Smooth muscle cell (in vitro differentiated cells): ENCODE measurements around the gene TREM1. TPM values are rescaled to one million over a fixed set of nuclear protein-coding genes. Genes with fewer than 3 reads are reported as not detected.

Experiments
- DNase-seq: peaks from one replicate; lab custom pipeline; 2025; ENCODE audit not compliant: unreplicated experiment; lab: John Stamatoyannopoulos, UW
- H2AFZ ChIP-seq: fragments of 200-600 bp; sonication (generic); 2 replicates; pipeline ENCODE4 v1.6.0; 2016; ENCODE audit warnings: antibody characterized with exemption, low read depth, mild to moderate bottlenecking
- H3F3A ChIP-seq: fragments of 200-600 bp; sonication (generic); 2 replicates; pipeline ENCODE4 v1.6.0; 2017; ENCODE audit warnings: antibody characterized with exemption, low read depth
- H3K27ac ChIP-seq: fragments of 200-600 bp; sonication (generic); 2 replicates; pipeline ENCODE4 v1.5.1; 2016; ENCODE audit warnings: low read depth, mild to moderate bottlenecking
- H3K27me3 ChIP-seq: fragments of 200-600 bp; sonication (generic); 2 replicates; pipeline ENCODE4 v1.6.1; 2016; ENCODE audit warnings: low read depth, mild to moderate bottlenecking
- H3K36me3 ChIP-seq: fragments of 200-600 bp; sonication (generic); 2 replicates; pipeline ENCODE4 v1.5.1; 2016; ENCODE audit warnings: low read depth
- H3K4me1 ChIP-seq: fragments of 200-600 bp; sonication (generic); 2 replicates; pipeline ENCODE4 v1.5.1; 2016; ENCODE audit warnings: low read depth
- H3K4me2 ChIP-seq: fragments of 200-600 bp; sonication (generic); 2 replicates; pipeline ENCODE4 v1.6.0; 2016; ENCODE audit warnings: mild to moderate bottlenecking
- H3K4me3 ChIP-seq: fragments of 200-600 bp; sonication (generic); 2 replicates; pipeline ENCODE4 v1.5.1; 2016; ENCODE audit warnings: mild to moderate bottlenecking
- H3K79me2 ChIP-seq: fragments of 200-600 bp; sonication (generic); 2 replicates; pipeline ENCODE4 v1.6.0; 2016; ENCODE audit warnings: low read depth, mild to moderate bottlenecking
- H3K9ac ChIP-seq: fragments of 200-600 bp; sonication (generic); 2 replicates; pipeline ENCODE4 v1.6.0; 2016; ENCODE audit warnings: low read depth
- H3K9me3 ChIP-seq: fragments of 200-600 bp; sonication (generic); replicated peaks from 2 replicates; pipeline ENCODE4 v1.5.1; 2016; ENCODE audit warnings: low read depth
- H4K20me1 ChIP-seq: fragments of 200-600 bp; sonication (generic); 2 replicates; pipeline ENCODE4 v1.6.0; 2016; ENCODE audit warnings: low read depth
- CTCF ChIP-seq: fragments of 200-600 bp; sonication (generic); IDR thresholded peaks from 2 replicates; pipeline ENCODE4 v1.5.1; 2017; ENCODE audit warnings: borderline replicate concordance, mild to moderate bottlenecking, antibody characterized with exemption; ENCODE audit not compliant: insufficient read depth, poor library complexity, severe bottlenecking
- WGBS: methylation state at CpG from one replicate; pipeline ENCODE4 v1.1.7; 2016; ENCODE audit warnings: low lambda C conversion rate; 5-methylcytosine and 5-hydroxymethylcytosine counted together
- polyA plus RNA-seq: library from polyadenylated mRNA; unstranded; fragments of >200 nt; fragmentation: Nextera tagmentation; extraction: Ambion mirVana; gene quantifications from 2 replicates; pipeline ENCODE4 v1.2.1, GENCODE V29; 2016
- total RNA-seq: library from RNA; depleted of rRNA; stranded (reverse); fragments of >200 nt; gene quantifications from 2 replicates; pipeline ENCODE4 v1.2.3, GENCODE V29; 2014

TREM1 gene
- total RNA-seq (3.2 and 14.1 TPM in 2 replicates), polyA plus RNA-seq (6.9 and 10.0 TPM in 2 replicates)

- peak within 1 kb of the TSS; percentile 1 for H2AFZ ChIP-seq
- H3K27me3 ChIP-seq, result no peaks in the 10 kb centered on the region
- no peak for TF ChIP-seq CTCF
- H3K27ac ChIP-seq, result peak within 1 kb of the TSS; percentile 84
- no peaks in the 10 kb centered on the region for H3K4me1 ChIP-seq
- peak within 1 kb of the TSS; percentile 61 for H3K4me2 ChIP-seq
- WGBS, result 70% methylated on average over 8 of the region's 8 CpGs
- H3K79me2 ChIP-seq, result no peaks in the 10 kb centered on the region
- no peaks in the 10 kb centered on the region for H3F3A ChIP-seq
- no peaks in the 10 kb centered on the region for H3K9me3 ChIP-seq
- H3K4me3 ChIP-seq, result no peak within 1 kb of the TSS
- no peaks in the 10 kb centered on the region for H4K20me1 ChIP-seq
- peak within 1 kb of the TSS; percentile 80 for H3K9ac ChIP-seq
- no peaks in the 10 kb centered on the region for H3K36me3 ChIP-seq
- DNase-seq, result no peak
Measured at GRCh38 chr6:41286544-41287346, at the start of gene TREM1. TREM1 (minus strand) TSS chr6:41286682; CDS start chr6:41286655, 27 bp downstream.

GRCh38 chr6:41335943-41336342 lies 49.5 kb upstream of the TREM1 start:
- 89% methylated on average over 11 of the region's 11 CpGs for WGBS
- H4K20me1 ChIP-seq, result no peaks in the 10 kb centered on the region
- no peak overlapping the region for H3K4me3 ChIP-seq
- no peaks in the 10 kb centered on the region for H3F3A ChIP-seq
- H3K36me3 ChIP-seq, result no peaks in the 10 kb centered on the region
- H2AFZ ChIP-seq, result no peak overlapping the region
- H3K4me1 ChIP-seq, result no peaks in the 10 kb centered on the region
- DNase-seq, result no peak
- H3K9ac ChIP-seq, result no peak overlapping the region
- no peak overlapping the region for H3K4me2 ChIP-seq
- no peaks in the 10 kb centered on the region for H3K9me3 ChIP-seq
- H3K27ac ChIP-seq, result no peak overlapping the region
- no peak for TF ChIP-seq CTCF
- peaks cover 21% of the 10 kb centered on the region for H3K27me3 ChIP-seq
- no peaks in the 10 kb centered on the region for H3K79me2 ChIP-seq

- no peak for DNase-seq
- Histone ChIP-seq H3K36me3 (no peaks in the 10 kb centered on the region), H3K4me1 (no peaks in the 10 kb centered on the region), H2AFZ (no peak within 1 kb of the TSS), H3K4me2 (no peak within 1 kb of the TSS), H3K4me3 (no peak within 1 kb of the TSS), H3K9ac (no peak within 1 kb of the TSS), H3K27me3 (peaks cover 21% of the 10 kb centered on the region), H3K79me2 (no peaks in the 10 kb centered on the region), H3K9me3 (no peaks in the 10 kb centered on the region), H3K27ac (no peak within 1 kb of the TSS), H3F3A (no peaks in the 10 kb centered on the region), H4K20me1 (no peaks in the 10 kb centered on the region)
- no peak for TF ChIP-seq CTCF
- 89% methylated on average over 5 of the region's 5 CpGs for WGBS
Measured at GRCh38 chr6:41335296-41335695, 48.8 kb upstream of the TREM1 start, which contains the start of gene NCR2. NCR2 (plus strand) TSS chr6:41335608; CDS start chr6:41335877, 269 bp downstream.
